Lower lobe of right lung (tissue), 2 donors: ENCODE results near the gene MGAT5. TPM values are rescaled to one million over a fixed set of nuclear protein-coding genes. Genes with fewer than 3 reads are reported as not detected.

Experiments
- ATAC-seq, 2 donors: fragments of 200-7000 bp; cut with Tn5 transposase; one replicate each; pipeline ENCODE4 v1.9.1; 2020 to 2022; ENCODE audit warnings: mild to moderate bottlenecking in 2 of 2, moderate library complexity in 2 of 2
- DNase-seq: peaks from one replicate; pipeline ENCODE4 v3.0.0-alpha.2; 2020
- H3K27ac ChIP-seq: fragments of 200-600 bp; one replicate; pipeline ENCODE4 v1.8.0; 2022
- H3K27me3 ChIP-seq: fragments of 200-600 bp; one replicate; pipeline ENCODE4 v1.8.0; 2022; ENCODE audit warnings: low read depth
- H3K36me3 ChIP-seq: fragments of 200-600 bp; one replicate; pipeline ENCODE4 v1.8.0; 2022; ENCODE audit warnings: mild to moderate bottlenecking
- H3K4me1 ChIP-seq: fragments of 200-600 bp; one replicate; pipeline ENCODE4 v1.8.0; 2022
- H3K4me3 ChIP-seq: fragments of 200-600 bp; one replicate; pipeline ENCODE4 v1.8.0; 2022; ENCODE audit warnings: mild to moderate bottlenecking
- H3K9me3 ChIP-seq: fragments of 200-600 bp; one replicate; pipeline ENCODE4 v1.8.0; 2022
- intact Hi-C: fragments of 100-400 bp; cut with DNase I; formaldehyde crosslinking; loops from one replicate; pipeline ENCODE4 v1.11.0; 2022
- total RNA-seq: library from RNA; stranded (reverse); fragmentation: NEBNext Ultra II Directional; extraction: Animal tissue kit (Norgen Biotek cat#: 25700); gene quantifications from one replicate; pipeline ENCODE4 v1.2.1, GENCODE V29; 2021
- TF ChIP-seq, protein P1 (sequence below): fragments of 200-600 bp; IDR thresholded peaks from one replicate; pipeline ENCODE4 v1.8.0; 2022; ENCODE audit warnings: antibody characterized with exemption, mild to moderate bottlenecking
- donor health status: DM: no; HTN: yes; CAD: no; lungs with severe emphysema.

The MGAT5 gene
- total RNA-seq, 1 donor from 2014 or later: 61.7 TPM

DNA sequence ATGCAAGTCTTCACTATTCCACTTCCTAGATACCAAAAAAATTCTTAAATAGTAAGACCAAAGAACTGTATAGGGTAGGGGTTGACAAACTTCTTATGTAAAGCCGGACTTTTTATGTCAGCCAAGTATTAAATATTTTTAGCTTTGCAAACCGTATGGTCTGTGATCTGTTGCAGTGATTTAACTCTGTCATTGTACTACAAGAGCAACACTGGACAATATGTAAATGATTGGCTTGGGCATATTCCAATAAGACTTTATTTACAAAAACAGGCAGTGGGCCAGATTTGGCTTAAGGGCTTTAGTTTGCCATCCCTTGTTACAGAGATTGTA, 48.0 kb downstream of the MGAT5 start:
- Histone ChIP-seq H3K9me3 (no peaks in the 10 kb centered on the region), H3K4me3 (no peak overlapping the region), H3K27ac (no peak overlapping the region), H3K4me1 (peaks cover 16% of the 10 kb centered on the region), H3K27me3 (no peaks in the 10 kb centered on the region), H3K36me3 (no peaks in the 10 kb centered on the region)
- DNase-seq (no peak), ATAC-seq (no peak)
- intact Hi-C loops: no loop called here
- TF ChIP-seq, protein P1, sequence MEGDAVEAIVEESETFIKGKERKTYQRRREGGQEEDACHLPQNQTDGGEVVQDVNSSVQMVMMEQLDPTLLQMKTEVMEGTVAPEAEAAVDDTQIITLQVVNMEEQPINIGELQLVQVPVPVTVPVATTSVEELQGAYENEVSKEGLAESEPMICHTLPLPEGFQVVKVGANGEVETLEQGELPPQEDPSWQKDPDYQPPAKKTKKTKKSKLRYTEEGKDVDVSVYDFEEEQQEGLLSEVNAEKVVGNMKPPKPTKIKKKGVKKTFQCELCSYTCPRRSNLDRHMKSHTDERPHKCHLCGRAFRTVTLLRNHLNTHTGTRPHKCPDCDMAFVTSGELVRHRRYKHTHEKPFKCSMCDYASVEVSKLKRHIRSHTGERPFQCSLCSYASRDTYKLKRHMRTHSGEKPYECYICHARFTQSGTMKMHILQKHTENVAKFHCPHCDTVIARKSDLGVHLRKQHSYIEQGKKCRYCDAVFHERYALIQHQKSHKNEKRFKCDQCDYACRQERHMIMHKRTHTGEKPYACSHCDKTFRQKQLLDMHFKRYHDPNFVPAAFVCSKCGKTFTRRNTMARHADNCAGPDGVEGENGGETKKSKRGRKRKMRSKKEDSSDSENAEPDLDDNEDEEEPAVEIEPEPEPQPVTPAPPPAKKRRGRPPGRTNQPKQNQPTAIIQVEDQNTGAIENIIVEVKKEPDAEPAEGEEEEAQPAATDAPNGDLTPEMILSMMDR: no peak

DNA sequence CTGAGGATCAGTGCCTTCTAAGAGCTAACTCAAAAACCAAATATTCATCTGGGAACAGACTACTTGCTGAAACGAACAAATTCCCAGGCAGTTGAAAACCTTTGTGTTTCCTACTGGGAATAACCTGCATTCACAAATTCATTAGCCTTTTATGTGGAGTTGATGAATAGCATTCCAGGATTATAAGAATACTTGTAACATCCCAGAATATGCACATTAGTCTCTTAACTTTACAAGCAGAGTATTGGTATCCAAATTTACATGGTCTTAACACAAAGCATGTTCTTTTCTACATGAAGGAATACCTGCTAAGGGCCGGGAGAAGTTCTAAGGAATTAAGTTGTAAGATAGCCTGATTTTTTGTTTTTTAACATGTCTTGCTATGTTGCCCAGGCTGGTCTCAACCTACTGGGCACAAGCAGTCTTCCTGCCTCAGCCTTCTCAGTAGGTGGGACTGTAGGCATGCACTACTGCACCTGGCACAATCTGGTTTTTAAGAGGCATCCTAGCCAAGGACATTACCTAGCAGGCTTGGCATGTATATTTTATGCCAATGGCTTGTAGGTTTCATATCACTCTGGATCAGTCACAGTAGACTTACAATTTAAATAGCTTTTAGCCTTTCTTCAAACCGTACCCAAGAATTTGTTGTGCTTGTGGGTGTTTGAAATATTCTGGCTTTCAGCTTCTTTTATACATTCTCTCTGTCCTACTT, 50.7 kb downstream of the MGAT5 start:
- TF ChIP-seq, protein P1: no peak
- H3K9me3 ChIP-seq: no peaks in the 10 kb centered on the region
- H3K4me1 ChIP-seq: peaks cover 25% of the 10 kb centered on the region
- no peak overlapping the region for H3K27ac ChIP-seq
- H3K36me3 ChIP-seq: no peaks in the 10 kb centered on the region
- ATAC-seq: peak in 1 of 2 donors; percentile 39
- DNase-seq: no peak
- intact Hi-C loops: no loop called here
- no peaks in the 10 kb centered on the region for H3K27me3 ChIP-seq
- no peak overlapping the region for H3K4me3 ChIP-seq

- H3K9me3 ChIP-seq: no peaks in the 10 kb centered on the region
- no peaks in the 10 kb centered on the region for H3K36me3 ChIP-seq
- ATAC-seq (no peak), DNase-seq (no peak)
- no peaks in the 10 kb centered on the region for H3K27me3 ChIP-seq
- peaks cover 25% of the 10 kb centered on the region for H3K4me1 ChIP-seq
- no peak overlapping the region for H3K27ac ChIP-seq
- TF ChIP-seq, protein P1: no peak
- intact Hi-C loops: no loop called here
- no peak overlapping the region for H3K4me3 ChIP-seq
These were observed 51.2 kb downstream of the MGAT5 start for GRCh38 chr2:134305109-134305491.

GRCh38 chr2:134306521-134306920, 52.6 kb downstream of the MGAT5 start:
- Histone ChIP-seq H3K36me3 (no peaks in the 10 kb centered on the region), H3K4me3 (no peak overlapping the region), H3K27ac (no peak overlapping the region), H3K4me1 (peaks cover 23% of the 10 kb centered on the region), H3K27me3 (no peaks in the 10 kb centered on the region), H3K9me3 (no peaks in the 10 kb centered on the region)
- intact Hi-C loops: no loop called here
- TF ChIP-seq, protein P1: no peak
- DNase-seq (no peak), ATAC-seq (no peak)

GRCh38 chr2:134307334-134307733, 53.5 kb downstream of the MGAT5 start:
- intact Hi-C loops: no loop called here
- H3K27ac ChIP-seq: no peak overlapping the region
- no peaks in the 10 kb centered on the region for H3K27me3 ChIP-seq
- H3K4me1 ChIP-seq: peaks cover 15% of the 10 kb centered on the region
- ATAC-seq (no peak), DNase-seq (no peak)
- H3K36me3 ChIP-seq: no peaks in the 10 kb centered on the region
- TF ChIP-seq, protein P1: no peak
- no peaks in the 10 kb centered on the region for H3K9me3 ChIP-seq
- H3K4me3 ChIP-seq: no peak overlapping the region
